ENCODE results near the gene BROX. TPM values are rescaled to one million over a fixed set of nuclear protein-coding genes. Genes with fewer than 3 reads are reported as not detected.
"Not testable (repeated sequence)": the region's sequence is repeated elsewhere in the genome, so short reads cannot be mapped to it uniquely, and the experiment has no call there.

The BROX gene
- total RNA-seq, 2 experiments from 2014 or later = 56.7 to 61.3 TPM

DNA sequence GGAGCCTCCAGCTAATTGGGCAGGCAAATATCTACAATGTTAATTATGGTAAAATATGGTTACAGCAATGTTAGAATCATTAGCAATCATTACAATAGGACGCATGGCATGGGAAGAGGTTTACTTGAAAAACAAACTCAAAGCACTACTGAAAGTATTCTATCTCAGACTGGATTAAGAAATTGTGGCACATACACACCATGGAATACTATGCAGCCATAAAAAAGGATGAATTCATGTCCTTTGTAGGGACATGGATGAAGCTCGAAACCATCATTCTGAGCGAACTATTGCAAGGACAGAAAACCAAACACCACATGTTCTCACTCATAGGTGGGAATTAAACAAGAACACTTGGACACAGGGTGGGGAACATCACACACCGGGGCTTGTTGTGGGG is 49.8 kb downstream of the BROX start:
- POLR2A ChIA-PET; H3K27ac Mint-ChIP-seq; H3K4me3 Mint-ChIP-seq; CTCF ChIA-PET; H3K36me3 Mint-ChIP-seq (ENCODE audit: low read depth); DNase-seq; H3K4me1 Mint-ChIP-seq; H3K27me3 Mint-ChIP-seq: not testable (repeated sequence)
- peaks cover 11% of the 10 kb centered on the region for H3K9me3 Mint-ChIP-seq

DNA sequence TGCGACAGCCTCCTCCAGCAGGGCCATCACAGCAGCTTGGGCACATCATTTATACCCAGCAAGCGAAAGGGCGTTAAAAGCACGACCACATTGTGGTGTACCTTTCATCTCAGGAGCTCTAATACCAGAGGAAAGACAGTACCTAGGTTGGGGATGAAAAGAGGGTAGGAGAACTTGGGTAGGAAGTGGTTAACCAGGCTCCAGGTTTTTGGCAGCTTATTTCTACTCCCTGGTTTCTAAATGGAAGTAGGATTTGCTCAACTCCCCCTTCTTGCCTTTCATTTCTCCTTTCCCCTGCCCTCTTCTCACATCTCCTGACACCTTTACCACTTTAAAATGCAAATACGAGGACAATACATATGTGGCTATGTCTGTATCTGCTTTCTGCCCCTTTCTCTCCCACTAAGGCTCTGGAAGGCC is 54.8 kb downstream of the BROX start:
- CTCF ChIA-PET = interaction anchor here (1.6 kb wide), 1 partner anchor 10 kb away, joined by 6 read pairs; no protein-coding TSS in a partner anchor
- H3K27ac Mint-ChIP-seq = no peak overlapping the region

DNA sequence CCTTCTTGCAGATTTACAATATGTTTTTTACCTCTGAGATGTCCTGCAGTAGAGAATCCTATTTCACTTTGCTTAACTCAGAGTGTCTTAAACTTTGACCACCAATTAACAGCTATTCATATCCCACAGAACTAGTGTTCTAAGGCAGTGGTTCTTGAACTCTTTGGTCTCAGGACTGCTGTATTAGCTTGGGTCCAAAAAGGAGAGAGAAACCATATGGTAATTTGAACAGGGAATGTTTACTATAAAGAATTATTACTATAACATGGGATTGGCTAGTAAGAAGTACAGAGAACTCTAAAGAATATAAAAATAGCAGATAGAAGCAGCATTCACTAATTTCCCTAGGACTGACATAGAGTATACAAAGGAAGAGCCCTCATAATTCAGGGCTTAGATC is 56.2 kb downstream of the BROX start:
- Mint-ChIP-seq H3K27me3 (peaks cover 5% of the 10 kb centered on the region), H3K9me3 (peaks cover 28% of the 10 kb centered on the region), H3K4me3 (no peak overlapping the region), H3K4me1 (peaks cover 10% of the 10 kb centered on the region), H3K36me3 (ENCODE audit: low read depth) (peaks cover 8% of the 10 kb centered on the region), H3K27ac (no peak overlapping the region)
- CTCF ChIA-PET = interaction anchor here (1.6 kb wide), 1 partner anchor 8 kb away, joined by 6 read pairs; no protein-coding TSS in a partner anchor
- POLR2A ChIA-PET = no interaction called here
- DNase-seq = no peak

More for the DNA sequence above, 54.8 kb downstream of the BROX start:
- Mint-ChIP-seq H3K36me3 (ENCODE audit: low read depth) (peaks cover 8% of the 10 kb centered on the region), H3K27me3 (peaks cover 5% of the 10 kb centered on the region), H3K4me1 (no peaks in the 10 kb centered on the region), H3K9me3 (peaks cover 28% of the 10 kb centered on the region), H3K4me3 (no peak overlapping the region)
- DNase-seq = no peak
- POLR2A ChIA-PET = no interaction called here

DNA sequence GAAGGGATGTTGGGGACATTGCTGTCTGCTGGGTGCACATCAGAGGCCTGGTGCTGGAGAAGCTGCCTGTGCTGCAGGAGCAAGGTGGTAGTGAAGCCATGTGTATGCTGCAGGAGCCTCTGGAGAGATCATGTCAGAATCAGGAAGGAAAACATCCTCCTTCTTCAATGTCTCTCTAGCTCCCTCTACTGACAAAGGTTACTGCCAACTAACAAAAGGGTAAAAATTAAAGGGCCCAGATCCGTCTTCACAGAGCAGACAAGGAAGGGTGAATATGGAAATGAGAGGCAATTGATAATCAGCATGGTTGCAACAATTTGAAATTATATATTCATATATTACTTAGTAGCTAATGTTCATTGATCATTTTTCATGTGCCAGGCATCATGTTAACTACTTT is 56.8 kb downstream of the BROX start:
- no peak for DNase-seq
- ChIA-PET POLR2A (no interaction called here), CTCF (no interaction called here)
- Mint-ChIP-seq H3K4me1 (peaks cover 10% of the 10 kb centered on the region), H3K27ac (no peak overlapping the region), H3K36me3 (ENCODE audit: low read depth) (peaks cover 8% of the 10 kb centered on the region), H3K9me3 (peaks cover 27% of the 10 kb centered on the region), H3K27me3 (peaks cover 4% of the 10 kb centered on the region), H3K4me3 (no peak overlapping the region)

DNA sequence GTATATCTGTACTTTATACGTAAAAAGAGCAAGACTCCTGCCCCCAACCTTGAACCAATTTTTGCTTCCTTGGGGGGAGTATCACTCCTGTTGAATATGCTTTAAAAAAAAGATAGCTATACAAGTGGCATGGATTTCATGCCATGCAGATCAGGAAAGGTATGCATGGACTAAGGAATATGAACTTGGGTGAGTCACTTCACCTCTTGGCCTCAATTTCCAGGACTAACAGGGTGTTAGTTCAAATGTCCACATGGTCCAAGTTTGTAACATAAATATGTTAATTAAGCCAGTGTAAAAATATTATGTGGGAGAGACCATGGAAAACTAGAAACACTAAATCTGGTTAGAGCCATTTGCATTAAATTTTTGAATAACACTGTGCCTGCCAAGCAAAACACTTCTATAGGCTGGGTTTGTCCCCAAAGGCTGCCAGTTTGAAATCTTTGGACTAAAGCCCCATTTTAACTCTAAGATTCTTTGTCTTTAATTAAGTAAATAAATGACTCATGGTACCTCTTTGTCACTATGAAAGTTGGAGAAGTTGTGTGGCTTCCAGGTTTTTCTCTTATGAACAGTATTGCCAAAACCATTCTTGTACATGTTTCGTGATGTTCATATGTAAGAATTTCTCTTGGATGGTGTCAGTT is 57.7 kb downstream of the BROX start:
- Mint-ChIP-seq H3K27me3 (peaks cover 4% of the 10 kb centered on the region), H3K4me1 (peaks cover 10% of the 10 kb centered on the region), H3K36me3 (ENCODE audit: low read depth) (peaks cover 8% of the 10 kb centered on the region), H3K27ac (no peak overlapping the region), H3K4me3 (no peak overlapping the region), H3K9me3 (peaks cover 23% of the 10 kb centered on the region)
- DNase-seq = no peak
- CTCF ChIA-PET = no interaction called here
- POLR2A ChIA-PET = no interaction called here

DNA sequence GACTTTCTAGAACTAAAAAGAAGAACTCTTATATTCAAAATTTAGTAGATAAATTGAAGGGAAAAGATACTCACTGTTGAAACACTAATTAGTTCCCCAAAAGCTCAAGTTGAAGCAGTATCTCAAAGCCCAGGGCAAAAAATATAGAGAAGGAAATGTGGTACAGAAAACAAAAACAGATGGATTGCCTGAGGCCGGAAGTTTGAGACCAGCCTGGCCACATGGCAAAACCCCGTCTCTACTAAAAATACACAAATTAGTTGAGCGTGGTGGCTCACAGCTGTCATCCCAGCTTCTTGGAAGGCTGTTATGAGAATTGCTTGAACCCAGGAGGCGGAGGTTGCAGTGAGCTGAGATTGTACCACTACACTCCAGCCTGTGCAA is 60.6 kb downstream of the BROX start:
- DNase-seq = peak; percentile 38
- H3K4me3 Mint-ChIP-seq = no peak overlapping the region

DNA sequence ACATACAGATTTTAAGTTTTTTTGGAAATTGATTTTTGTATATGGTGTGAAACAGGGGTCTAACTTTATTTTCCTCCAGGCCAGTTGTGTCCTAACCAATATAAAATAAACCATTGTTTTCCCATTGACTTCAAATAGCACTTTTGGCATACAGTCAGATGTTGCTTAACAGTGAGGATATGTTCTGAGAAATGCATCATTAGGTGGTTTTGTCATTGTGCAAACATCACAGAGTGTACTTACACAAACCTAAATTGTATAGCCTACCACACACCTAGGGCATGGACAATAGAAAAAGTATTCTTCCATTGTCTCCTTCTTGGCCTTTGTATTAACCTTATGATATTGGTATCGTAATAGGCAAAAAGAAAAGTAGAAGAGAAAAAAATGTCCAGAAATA is 65.1 kb downstream of the BROX start:
- Mint-ChIP-seq H3K36me3 (ENCODE audit: low read depth) (no peaks in the 10 kb centered on the region), H3K27ac (no peak overlapping the region), H3K27me3 (peaks cover 19% of the 10 kb centered on the region), H3K9me3 (no peaks in the 10 kb centered on the region), H3K4me1 (peaks cover 10% of the 10 kb centered on the region), H3K4me3 (no peak overlapping the region)
- no peak for DNase-seq
- ChIA-PET POLR2A (no interaction called here), CTCF (interaction anchor here (1.6 kb wide), 1 partner anchor 9 kb away, joined by 6 read pairs; no protein-coding TSS in a partner anchor)

More for the DNA sequence above, 60.6 kb downstream of the BROX start:
- CTCF ChIA-PET = no interaction called here
- peaks cover 17% of the 10 kb centered on the region for H3K9me3 Mint-ChIP-seq
- no peak overlapping the region for H3K27ac Mint-ChIP-seq
- H3K36me3 Mint-ChIP-seq (ENCODE audit: low read depth) = peaks cover 8% of the 10 kb centered on the region
- peaks cover 10% of the 10 kb centered on the region for H3K4me1 Mint-ChIP-seq
- peaks cover 6% of the 10 kb centered on the region for H3K27me3 Mint-ChIP-seq
- POLR2A ChIA-PET = no interaction called here

DNA sequence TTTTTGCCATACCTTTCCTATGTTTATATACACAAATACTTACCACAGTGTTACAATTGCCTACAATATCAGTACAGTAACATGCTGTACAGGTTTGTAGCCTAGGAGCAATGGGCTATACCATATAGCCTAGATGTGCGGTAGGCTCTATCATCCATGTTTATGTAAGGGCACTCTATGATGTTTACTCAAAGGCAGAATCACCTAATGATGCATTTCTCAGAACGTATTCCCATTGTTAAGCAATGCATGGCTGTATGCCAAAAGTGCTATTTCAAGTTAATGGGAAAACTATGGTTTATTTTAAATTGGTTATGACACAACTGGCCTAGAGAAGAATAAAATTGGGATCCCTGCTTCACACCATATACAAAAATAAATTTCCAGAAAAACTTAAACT is 65.6 kb downstream of the BROX start:
- no peaks in the 10 kb centered on the region for H3K36me3 Mint-ChIP-seq (ENCODE audit: low read depth)
- no peak overlapping the region for H3K27ac Mint-ChIP-seq
- peaks cover 5% of the 10 kb centered on the region for H3K4me1 Mint-ChIP-seq
- DNase-seq = no peak
- no peak overlapping the region for H3K4me3 Mint-ChIP-seq
- H3K9me3 Mint-ChIP-seq = no peaks in the 10 kb centered on the region
- ChIA-PET CTCF (no interaction called here), POLR2A (no interaction called here)
- H3K27me3 Mint-ChIP-seq = peaks cover 19% of the 10 kb centered on the region

DNA sequence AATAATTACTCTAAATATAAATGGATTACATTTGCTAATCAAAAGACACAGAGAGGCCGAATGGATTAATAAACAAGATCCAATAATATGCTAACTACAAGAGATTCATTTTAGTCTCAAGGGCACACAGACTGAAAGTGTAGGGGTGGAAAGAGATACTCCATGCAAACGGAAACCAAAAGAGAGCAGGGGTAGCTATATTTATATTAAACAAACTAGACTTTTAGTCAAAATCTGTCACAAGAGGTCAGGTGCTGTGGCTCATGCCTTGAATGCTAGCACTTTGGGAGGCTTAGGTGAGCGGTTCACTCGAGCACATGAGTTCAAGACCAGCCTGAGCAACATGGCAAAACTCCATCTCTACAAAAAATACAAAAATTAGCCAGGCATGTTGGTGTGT is 68.9 kb downstream of the BROX start:
- ChIA-PET CTCF (no interaction called here), POLR2A (interaction anchor here (0.6 kb wide), 1 partner anchor 32 kb away, joined by 3 read pairs; no protein-coding TSS in a partner anchor)
- H3K27me3 Mint-ChIP-seq = peaks cover 34% of the 10 kb centered on the region
- no peak overlapping the region for H3K4me3 Mint-ChIP-seq
- H3K4me1 Mint-ChIP-seq = no peaks in the 10 kb centered on the region
- H3K9me3 Mint-ChIP-seq = no peaks in the 10 kb centered on the region
- DNase-seq = no peak
- H3K36me3 Mint-ChIP-seq (ENCODE audit: low read depth) = no peaks in the 10 kb centered on the region
- H3K27ac Mint-ChIP-seq = no peak overlapping the region

DNA sequence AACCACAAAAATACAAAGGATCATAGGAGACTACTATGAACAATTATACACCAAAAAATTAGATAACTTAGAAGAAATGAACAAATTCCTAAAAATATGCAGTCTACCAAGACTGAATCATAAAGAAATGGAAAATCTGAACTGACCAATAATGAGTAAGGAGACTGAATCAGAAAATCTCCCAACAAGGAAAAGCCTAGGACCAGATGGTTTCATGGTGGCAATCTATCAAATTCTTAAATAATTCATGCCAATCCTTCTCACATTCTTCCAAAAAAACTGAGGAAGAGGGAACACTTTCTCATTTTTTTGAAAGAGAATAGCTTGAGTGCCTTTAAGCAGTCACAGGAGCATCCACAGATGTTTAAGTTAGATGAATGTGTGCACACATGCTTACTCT is 70.7 kb downstream of the BROX start:
- CTCF ChIA-PET = no interaction called here
- POLR2A ChIA-PET = no interaction called here
- no peak for DNase-seq
- Mint-ChIP-seq H3K36me3 (ENCODE audit: low read depth) (no peaks in the 10 kb centered on the region), H3K9me3 (no peaks in the 10 kb centered on the region), H3K27me3 (peaks cover 32% of the 10 kb centered on the region), H3K4me1 (no peaks in the 10 kb centered on the region), H3K27ac (no peak overlapping the region), H3K4me3 (no peak overlapping the region)

DNA sequence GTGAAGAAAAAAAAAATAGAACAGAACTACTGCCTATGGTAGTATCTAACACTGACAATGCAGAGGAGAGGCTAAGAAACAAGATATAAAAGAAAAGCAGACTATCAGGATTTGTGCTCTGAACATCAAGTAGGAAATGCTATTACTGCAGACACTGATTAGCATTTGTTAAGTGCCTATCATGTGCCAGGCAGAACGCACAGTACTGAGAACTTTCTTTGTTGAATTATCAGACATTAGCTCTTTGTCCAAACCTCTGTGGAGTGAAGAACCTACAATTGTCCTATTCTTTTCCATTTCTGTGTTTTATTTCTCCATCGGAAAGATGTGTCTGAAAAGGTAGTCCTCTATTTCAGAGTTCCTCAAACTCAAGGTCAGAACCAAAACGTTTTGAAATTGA is 72.0 kb downstream of the BROX start:
- CTCF ChIA-PET = no interaction called here
- no peak overlapping the region for H3K4me3 Mint-ChIP-seq
- no peak overlapping the region for H3K27ac Mint-ChIP-seq
- H3K4me1 Mint-ChIP-seq = no peaks in the 10 kb centered on the region
- H3K36me3 Mint-ChIP-seq (ENCODE audit: low read depth) = no peaks in the 10 kb centered on the region
- H3K9me3 Mint-ChIP-seq = no peaks in the 10 kb centered on the region
- POLR2A ChIA-PET = no interaction called here
- DNase-seq = no peak
- peaks cover 31% of the 10 kb centered on the region for H3K27me3 Mint-ChIP-seq

Other genes with a start within 250 kb of the BROX start
- under 1 TPM in 1 of 2 experiments, not detected in 1; 0.10 TPM for gene HHIPL2, start 164.5 kb upstream of the BROX start, total RNA-seq
- 10 to 100 TPM in 1 of 2 experiments, 1 to 10 TPM in 1; 9.1 to 10.0 TPM for gene TAF1A, start 122.6 kb upstream of the BROX start, total RNA-seq
- 10 to 100 TPM; 48.3 to 48.7 TPM for gene MIA3, start 94.5 kb upstream of the BROX start, total RNA-seq
- gene AIDA, start 73 bp upstream of the BROX start, total RNA-seq = 10 to 100 TPM; 70.2 to 72.5 TPM
- not detected for gene FAM177B, start 24.6 kb downstream of the BROX start, total RNA-seq
- 1 to 10 TPM; 1.1 to 1.4 TPM for gene DISP1, start 102.5 kb downstream of the BROX start, total RNA-seq